HG02981 (cell line): ENCODE measurements around the gene FUCA2.
"Not testable (repeated sequence)": the region's sequence is repeated elsewhere in the genome, so short reads cannot be mapped to it uniquely, and the experiment has no call there.

Experiments
- ATAC-seq: cut with Tn5 transposase; IDR thresholded peaks from one replicate; pipeline ENCODE4 v1.9.1; 2021; ENCODE audit warnings: mild to moderate bottlenecking, moderate library complexity; ENCODE audit not compliant: unreplicated experiment

FUCA2 gene

GRCh38 chr6:143536866-143537691 lies 25.6 kb upstream of the FUCA2 start:
- peak; percentile 59 for ATAC-seq

DNA sequence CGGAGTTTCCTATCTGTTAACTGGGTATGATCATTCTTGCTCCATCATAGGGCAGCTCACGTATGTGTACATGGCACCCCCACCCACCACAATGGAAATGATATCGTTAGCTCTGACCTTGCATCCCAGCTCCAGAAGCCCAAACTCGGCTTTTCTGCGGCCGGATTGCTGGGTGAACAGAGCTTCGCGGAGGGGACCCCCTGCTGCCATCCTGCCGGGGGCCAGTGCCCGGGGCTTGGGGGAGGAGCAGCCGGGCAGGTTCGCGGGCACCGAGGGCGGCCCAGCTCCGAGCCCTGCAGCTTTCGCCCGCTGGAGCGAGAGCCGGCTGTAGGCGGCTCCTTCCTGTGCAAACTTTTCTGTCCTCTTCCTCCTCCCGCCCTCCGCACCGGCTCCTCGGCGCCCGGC lies 24.9 kb upstream of the FUCA2 start:
- ATAC-seq, result peak; percentile 50

DNA sequence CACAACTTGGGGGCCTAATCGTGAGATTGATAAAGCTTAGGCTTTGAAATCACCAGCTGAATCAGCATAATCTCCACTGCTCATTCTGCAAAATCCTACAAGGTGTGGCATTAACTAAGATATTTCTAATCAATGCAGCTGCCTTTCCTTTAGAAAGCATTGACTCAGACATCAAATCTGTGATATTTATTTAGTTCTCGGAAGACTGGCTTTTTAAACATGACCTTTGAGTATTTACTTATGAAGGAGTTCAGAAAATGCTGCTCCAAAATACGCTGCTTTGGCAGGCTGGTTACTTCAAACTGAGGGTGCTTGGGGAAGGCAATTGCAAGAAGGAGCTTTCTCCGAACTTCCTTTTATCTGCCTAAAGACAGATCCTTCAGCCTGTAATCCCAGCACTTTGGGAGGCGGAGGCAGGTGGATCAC lies 23.7 kb upstream of the FUCA2 start:
- ATAC-seq, result no peak

DNA sequence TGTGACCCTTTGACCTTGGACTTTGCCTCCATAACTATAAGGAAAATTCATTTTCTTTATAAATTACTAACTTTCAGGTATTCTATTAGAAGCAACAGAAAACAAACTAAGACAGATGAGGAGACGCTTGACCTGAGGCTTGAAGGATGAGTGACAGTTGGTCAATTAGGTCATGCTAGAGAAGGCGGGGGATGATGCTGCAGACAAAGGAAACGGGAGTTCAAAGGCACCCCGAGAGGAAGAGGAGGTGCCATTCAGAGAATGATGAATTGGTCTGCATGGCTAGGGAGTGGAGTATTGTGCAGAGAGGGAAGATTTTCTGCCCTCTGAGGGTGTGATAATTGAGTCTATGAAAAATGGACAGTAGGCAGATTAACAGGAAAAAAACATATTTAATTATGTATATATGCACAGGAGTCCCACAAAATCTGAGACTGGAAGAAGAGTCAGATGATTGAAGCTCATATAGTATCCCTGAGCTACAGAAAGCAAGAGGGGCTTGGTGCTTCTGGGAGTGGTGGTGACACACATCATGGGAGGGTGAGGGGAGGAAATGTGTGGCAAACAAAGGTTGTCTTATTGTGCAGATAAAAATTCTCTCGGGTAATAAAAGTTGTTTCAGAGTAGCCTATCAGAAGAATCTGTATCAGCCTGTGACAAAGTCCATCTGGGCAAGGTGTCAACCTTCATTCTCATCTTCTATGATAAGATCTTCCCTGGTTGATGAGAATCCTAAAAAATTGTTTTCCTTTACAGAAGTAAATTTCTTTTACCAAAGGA lies 20.4 kb upstream of the FUCA2 start:
- ATAC-seq, result no peak

- ATAC-seq, result no peak
Measured at GRCh38 chr6:143529095-143529494, 17.6 kb upstream of the FUCA2 start.

DNA sequence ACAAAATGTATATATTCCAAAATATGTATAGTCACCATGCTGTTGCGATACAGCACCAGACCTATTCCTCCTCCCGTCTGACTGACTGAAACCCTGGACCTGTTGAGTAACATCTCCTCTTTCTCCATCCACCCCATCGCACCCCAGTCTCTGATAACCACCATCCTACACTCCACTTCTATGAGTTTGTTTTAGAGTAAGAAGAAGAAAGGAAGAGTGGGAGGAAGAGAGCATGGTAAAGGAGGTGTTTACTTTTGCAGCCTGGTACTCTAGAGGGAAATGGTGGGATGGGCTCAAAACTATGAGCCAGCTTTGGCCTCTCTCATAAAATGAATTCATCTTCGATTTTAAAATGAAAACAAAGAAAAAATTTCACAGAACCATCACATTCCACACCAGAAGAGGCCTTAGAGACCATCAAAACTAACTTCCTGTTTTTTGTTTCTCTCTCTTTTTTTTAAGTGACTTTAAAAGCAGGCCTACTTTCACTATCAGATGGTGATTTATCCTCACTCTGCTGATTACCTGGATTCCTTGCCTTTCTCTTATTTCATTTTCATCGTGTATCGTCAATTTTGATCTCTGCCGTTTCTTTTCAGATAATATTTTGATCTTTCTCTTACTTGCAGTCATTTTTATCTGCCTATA lies 16.8 kb upstream of the FUCA2 start:
- peak; percentile 74 for ATAC-seq

- no peak for ATAC-seq
Measured at GRCh38 chr6:143527677-143528076, 16.2 kb upstream of the FUCA2 start.

DNA sequence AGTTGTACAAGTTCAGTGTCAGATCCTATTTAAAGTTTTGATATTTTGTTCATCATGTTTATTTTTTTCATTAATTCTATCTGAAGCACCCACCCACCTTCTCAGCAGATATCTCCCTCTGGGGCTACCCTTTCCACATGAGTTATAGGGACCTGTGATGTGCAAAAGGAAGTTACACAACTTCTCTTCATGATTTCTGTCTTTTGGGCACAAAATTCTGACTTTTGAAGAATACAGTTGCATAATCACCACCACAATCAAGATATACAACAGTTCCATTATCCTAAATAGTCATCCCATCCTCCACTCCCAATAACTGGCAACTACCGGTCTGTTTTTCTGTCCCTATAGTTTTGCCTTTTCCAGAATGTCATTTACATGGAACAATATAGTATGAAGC lies 13.8 kb upstream of the FUCA2 start:
- ATAC-seq, result no peak

DNA sequence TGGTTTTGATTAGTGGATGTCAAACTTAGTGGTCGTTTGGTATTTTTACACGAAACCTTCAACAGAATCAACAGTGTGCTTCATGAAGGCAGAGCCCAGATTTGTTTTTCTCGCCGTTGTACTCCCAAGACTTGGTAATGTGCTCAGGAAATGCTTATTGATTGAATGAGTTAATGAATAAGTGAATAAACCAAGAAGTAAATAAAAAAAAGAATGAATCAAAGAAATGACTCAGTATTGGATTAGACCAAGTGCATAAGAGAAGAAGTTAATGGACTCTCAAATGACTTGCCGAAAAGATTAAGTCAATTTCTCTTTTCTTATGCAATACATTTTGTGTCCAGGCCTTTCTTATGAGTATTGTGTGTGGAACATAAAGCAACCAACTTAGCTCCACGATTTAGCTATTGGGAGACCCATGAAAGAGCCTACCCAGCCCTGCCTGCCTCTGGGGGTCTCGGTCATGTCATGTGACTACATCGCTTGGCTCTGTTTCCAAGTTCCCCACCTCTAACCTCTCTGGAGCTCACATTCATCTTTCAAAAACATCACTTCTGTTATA lies 10.6 kb upstream of the FUCA2 start:
- ATAC-seq, result no peak

GRCh38 chr6:143517447-143517773 lies 5.9 kb upstream of the FUCA2 start:
- ATAC-seq, result no peak

DNA sequence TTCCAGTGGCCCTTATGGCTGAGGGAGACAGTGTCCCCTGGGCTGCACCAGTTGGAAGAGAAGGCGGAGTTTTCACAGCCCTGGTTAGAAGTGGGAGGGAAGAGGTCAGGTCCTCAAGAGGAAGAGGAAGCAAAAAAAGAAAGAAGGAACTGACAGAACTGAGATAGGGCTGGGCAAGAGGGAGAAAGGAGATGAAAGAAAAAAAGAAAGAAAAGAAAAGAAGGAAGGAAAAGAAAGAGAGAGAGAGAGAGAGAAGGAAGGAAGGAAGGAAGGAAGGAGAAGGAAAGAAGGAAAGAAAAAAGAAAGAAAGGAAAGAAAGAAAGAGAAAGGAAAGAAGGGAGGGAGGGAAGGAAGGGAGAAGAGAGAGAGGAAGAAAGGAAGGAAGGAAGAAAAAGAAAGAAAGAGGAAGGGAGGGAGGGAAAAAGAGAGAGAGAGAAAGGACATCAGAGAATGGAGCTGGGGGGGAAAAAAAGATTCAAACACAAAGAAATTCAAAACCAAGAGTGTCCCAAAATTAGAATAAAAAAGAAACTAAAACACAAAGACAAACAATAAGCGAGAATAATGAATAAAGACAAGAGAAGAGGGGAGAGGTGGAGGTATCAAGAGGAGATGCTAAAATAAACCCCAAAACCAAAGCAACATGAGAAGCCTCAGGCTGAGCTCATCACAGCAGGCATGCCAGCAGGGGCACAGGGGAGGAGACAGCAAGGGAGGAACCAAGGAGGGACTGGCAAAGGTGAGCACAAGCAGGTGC lies 5.3 kb upstream of the FUCA2 start:
- no peak for ATAC-seq

DNA sequence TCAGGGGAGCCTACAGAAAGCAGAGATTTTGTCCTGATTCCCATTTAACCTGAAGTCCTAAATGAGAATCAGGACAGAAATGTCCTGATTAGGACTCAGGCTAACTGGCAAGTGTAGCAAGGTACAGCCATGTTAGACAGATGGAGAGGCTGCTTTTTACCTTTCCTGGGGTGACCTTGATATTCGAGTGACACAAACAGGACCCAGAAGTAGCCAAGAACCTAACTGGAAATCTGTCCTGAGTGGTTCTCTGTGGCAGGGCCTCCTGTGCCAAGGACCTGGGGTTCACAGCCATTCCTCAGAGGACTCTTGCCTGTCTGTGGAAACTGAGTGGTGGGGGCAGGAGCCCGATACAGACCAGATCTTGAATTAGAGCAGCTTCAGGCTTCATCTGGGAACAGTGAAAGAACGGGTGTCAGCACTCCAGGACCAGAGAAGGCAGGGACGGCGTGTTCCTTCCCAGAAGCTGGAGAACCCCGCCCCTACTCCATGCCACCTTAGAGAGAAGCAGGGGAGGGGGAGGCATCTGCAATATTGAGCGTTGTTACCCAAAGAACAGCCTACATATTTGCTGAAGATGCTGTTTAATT lies 4.3 kb upstream of the FUCA2 start:
- no peak for ATAC-seq

GRCh38 chr6:143515061-143515760 lies 3.7 kb upstream of the FUCA2 start:
- ATAC-seq, result no peak

DNA sequence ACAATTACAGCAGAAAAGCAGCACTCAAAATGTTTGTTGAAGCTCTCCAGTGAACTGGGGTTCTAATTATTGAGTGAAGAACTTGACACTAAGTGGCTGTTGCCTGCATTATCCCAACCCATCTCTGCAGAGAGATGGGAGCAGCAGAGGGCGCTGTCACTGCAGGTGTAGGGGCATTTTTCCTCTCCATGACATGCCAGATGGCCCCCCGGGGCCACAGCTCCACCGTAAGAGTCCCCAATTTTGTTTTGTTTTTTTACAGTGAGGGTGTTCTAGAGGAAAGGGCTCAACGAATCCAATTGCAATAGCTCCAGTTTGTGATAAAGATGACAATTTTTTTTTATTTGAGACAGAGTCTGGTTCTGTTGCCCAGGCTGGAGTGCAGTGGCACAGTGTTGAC lies 1.9 kb upstream of the FUCA2 start:
- no peak for ATAC-seq

- not testable (repeated sequence) for ATAC-seq
Measured at GRCh38 chr6:143510326-143510725, 1.2 kb downstream of the FUCA2 start.

DNA sequence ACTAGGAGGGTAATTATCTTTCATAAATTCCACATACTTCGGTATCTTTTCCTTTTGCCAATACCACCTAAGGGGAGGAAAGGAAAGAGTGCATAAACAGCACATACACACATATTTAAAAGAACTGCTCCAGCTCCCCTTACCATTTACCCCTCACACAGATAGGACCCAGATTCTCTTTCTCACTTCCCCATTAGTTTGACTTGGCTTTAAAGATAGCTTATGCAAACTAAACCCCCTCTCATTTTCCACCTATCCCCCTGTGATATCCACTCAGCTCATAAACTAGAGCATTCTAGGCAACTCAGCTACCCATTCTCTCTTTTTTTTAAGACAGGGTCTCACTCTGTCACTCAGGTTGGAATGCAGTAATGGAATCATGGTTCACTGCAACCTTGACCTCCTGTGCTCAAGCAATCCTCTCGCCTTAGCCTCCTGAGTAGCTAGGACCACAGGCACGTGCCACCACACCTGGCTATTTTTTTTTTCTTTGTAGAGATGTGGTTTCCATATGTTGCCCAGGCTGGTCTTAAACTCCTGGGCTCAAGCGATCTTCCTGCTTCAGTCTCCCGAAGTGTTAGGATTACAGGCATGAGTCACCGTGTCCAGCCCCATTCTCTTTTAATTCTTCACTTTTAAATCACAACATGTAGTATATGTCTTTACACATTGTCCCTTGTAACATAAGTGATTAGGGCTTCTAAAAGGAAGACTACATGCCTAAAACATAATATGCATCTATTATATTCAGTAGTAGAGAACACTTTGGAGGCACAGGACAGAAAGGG lies 4.0 kb downstream of the FUCA2 start:
- no peak for ATAC-seq

DNA sequence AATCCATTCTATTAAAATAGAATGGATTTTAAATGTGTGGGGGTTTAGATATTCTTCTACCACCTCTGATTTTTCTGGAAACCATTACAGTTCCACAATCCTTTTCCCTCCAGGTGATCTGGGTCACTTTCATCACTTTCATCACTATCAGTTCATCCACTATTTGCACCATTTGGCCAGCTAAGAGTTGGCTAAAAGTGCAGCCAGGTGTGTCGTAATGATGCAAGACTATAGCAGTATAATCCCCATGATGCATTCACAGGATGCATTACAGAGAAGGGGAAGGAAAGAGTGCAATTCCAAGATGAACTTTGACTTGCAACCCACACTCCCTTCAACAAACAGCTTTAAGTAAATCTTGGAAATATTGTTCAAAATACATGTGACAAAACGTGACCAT lies 4.9 kb downstream of the FUCA2 start:
- no peak for ATAC-seq

DNA sequence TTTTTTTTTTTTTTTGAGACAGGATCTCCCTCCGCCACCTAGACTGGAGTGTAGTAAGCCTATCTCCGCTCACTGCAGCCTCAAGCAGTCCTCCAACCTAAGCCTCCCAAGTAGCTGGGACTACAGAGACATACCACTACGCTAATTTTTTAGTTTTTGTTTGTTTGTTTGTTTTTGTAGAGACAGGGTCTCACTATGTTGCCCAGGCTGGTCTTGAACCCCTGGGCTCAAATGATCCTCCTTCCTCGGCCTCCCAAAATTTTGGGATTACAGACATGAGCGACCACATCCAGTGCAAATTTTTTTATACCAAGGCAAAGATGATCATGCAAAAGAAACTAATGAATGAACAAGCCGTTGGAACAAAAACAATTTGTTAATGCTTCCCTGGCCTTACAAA lies 5.3 kb downstream of the FUCA2 start:
- no peak for ATAC-seq

GRCh38 chr6:143505537-143505936 lies 6.0 kb downstream of the FUCA2 start:
- ATAC-seq, result no peak
